Urothelium cell line (cell line): ENCODE data around the gene SMIM27.
"Not testable (repeated sequence)": the region's sequence is repeated elsewhere in the genome, so short reads cannot be mapped to it uniquely, and the experiment has no call there.

Source experiments
- DNase-seq: peaks from one replicate; pipeline ENCODE4 v3.0.0; 2011; ENCODE audit warnings: low spot score, mixed read lengths
- FAIRE-seq: peaks from 2 replicates; lab custom pipeline; 2011; peaks lifted over from hg19 to GRCh38; lab: Jason Lieb, UNC

Gene SMIM27

DNA sequence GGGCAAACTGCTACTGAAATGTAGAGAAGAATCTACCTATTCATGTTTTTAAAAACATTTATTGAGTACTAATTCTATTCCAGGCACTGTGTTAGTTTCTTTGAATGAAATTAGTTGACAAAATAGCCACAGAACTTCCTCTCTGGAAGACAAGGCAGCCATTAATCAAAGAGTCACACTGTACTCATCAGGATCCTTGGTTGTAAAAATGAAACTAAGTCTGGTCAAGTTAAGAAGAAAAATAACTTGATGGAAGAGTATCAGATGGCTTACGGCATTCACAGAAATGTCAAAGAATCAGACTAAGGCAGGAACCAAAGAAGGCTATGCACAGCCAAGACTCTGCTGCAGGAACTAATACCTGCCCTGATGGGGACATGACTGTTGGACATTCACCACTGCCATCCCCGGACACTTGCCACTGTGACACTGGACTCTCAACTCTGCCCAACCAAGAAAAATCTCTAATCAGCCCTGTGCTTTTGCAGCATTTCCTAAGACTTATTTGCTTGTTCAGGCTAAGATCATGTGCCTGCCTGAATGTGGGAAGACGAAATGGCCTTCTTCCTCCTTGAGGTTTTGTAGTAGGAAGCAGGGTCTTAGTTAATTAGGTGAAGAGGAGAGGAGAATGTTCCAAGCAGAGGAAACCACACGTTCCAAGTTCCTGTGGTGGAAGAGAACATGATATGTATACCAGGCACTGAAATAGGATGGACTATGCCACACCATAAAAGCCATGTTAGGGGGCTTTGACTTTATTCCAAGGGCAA, 44.2 kb downstream of the SMIM27 start:
- FAIRE-seq (no peak), DNase-seq (no peak)

DNA sequence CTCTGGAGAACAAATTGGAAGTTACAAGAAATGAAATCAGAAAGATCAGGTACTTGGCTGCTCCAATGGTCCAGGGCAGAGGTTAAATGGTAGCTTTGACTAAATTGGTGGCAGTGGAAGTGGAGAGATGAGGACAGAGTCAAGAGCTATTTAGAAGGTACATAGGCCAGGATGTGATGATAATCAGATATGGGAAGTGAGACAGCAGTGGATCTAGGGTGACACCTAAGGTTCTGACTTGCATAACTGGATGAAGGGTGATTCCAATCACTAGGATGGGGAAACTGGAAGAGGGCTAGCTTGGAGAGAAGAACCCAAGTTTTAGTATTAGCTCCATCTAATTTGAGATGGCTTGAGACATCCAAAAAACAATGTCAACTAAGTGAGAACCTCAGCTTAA, 44.8 kb downstream of the SMIM27 start:
- no peak for FAIRE-seq

DNA sequence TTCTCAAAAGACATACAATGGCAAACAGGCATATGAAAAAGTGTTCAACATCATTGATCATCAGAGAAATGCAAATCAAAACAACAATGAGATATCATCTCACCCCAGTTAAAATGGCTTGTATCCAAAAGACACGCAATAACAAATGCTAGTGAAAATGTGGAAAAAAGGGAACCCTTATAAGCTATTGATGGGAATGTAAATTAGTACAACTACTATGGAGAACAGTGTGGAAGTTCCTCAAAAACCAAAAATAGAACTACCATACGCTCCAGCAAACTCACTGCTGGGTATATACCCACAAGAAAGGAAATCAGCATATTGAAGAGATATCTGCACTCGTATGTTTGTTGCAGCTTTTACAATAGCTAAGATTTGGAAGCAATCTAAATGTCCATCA, 46.9 kb downstream of the SMIM27 start:
- FAIRE-seq, DNase-seq: not testable (repeated sequence)

More for the DNA sequence above, 44.8 kb downstream of the SMIM27 start:
- DNase-seq, result no peak
